H1 (cell line): ENCODE measurements around the gene ACOD1. TPM values are rescaled to one million over a fixed set of nuclear protein-coding genes. Genes with fewer than 3 reads are reported as not detected.
"Not testable (repeated sequence)": the region's sequence is repeated elsewhere in the genome, so short reads cannot be mapped to it uniquely, and the experiment has no call there.

Experiments used
- CTCF ChIA-PET: fragments of 300-600 bp; sonication (Branson Sonifier 250); formaldehyde crosslinking; loops from one replicate; lab custom pipeline; 2021; ENCODE audit not compliant: partially characterized antibody; lab: Charles Lee
- POLR2A ChIA-PET: fragments of 300-600 bp; sonication (Branson Sonifier 250); formaldehyde crosslinking; loops from one replicate; lab custom pipeline; 2021; ENCODE audit warnings: inconsistent platforms; ENCODE audit not compliant: partially characterized antibody; lab: Charles Lee
- DNase-seq, 2 experiments: peaks; one replicate each; pipeline versions ENCODE4 v3.0.0 to v3.0.0-alpha.2; 2010 to 2022; ENCODE audit warnings: low spot score in 2 of 2, low read depth in 1 of 2, mixed read lengths in 1 of 2
- FAIRE-seq: peaks from 2 replicates; lab custom pipeline; 2011; peaks lifted over from hg19 to GRCh38; lab: Jason Lieb, UNC
- H2AFZ ChIP-seq: 2 replicates; pipeline ENCODE4 v1.8.1; 2012; ENCODE audit warnings: low read length, inconsistent platforms
- H2AK5ac ChIP-seq: 2 replicates; pipeline ENCODE4 v1.6.1; 2013; ENCODE audit warnings: low read depth, low read length
- H2BK120ac ChIP-seq: replicated peaks from 2 replicates; pipeline ENCODE3; 2013; ENCODE audit warnings: low read depth, low read length, inconsistent platforms
- H2BK12ac ChIP-seq: 2 replicates; pipeline ENCODE4 v1.6.1; 2013; ENCODE audit warnings: low read depth, low read length
- H2BK15ac ChIP-seq: 2 replicates; pipeline ENCODE4 v1.6.1; 2013; ENCODE audit warnings: low read length
- H2BK20ac ChIP-seq: 2 replicates; pipeline ENCODE4 v1.6.1; 2013; ENCODE audit warnings: low read length
- H2BK5ac ChIP-seq: 2 replicates; pipeline ENCODE4 v1.6.1; 2013; ENCODE audit warnings: low read depth, low read length
- H3K14ac ChIP-seq: 2 replicates; pipeline ENCODE4 v1.6.1; 2013; ENCODE audit warnings: inconsistent platforms; ENCODE audit not compliant: insufficient read length
- H3K18ac ChIP-seq: 2 replicates; pipeline ENCODE4 v1.6.1; 2013; ENCODE audit warnings: low read length; ENCODE audit errors: extremely low read depth
- H3K23ac ChIP-seq: 2 replicates; pipeline ENCODE4 v1.6.1; 2013; ENCODE audit warnings: inconsistent platforms; ENCODE audit not compliant: insufficient read length
- H3K23me2 ChIP-seq: 2 replicates; pipeline ENCODE4 v1.6.1; 2013; ENCODE audit warnings: low read depth, low read length
- H3K27ac ChIP-seq: 2 replicates; pipeline ENCODE4 v1.6.1; 2011; ENCODE audit warnings: low read depth, low read length, inconsistent platforms
- H3K27me3 ChIP-seq, 4 experiments: replicated peaks in 1 of 4; 1 replicate in 1 of 4; 2 replicates in 3 of 4; pipeline versions ENCODE4 v1.6.1 to v1.8.1; 2011 to 2013; ENCODE audit warnings: low read length in 3 of 4, mild to moderate bottlenecking in 3 of 4, inconsistent platforms in 2 of 4, mixed read lengths in 2 of 4, moderate library complexity in 1 of 4; ENCODE audit not compliant: control insufficient read depth in 3 of 4, insufficient read depth in 3 of 4; ENCODE audit errors: extremely low read depth in 1 of 4
- H3K36me3 ChIP-seq, 4 experiments: 2 replicates each; pipeline versions ENCODE4 v1.6.1 to v1.8.1; 2011 to 2013; ENCODE audit warnings: mild to moderate bottlenecking in 4 of 4, low read length in 3 of 4, moderate library complexity in 2 of 4, control low read depth in 1 of 4, inconsistent platforms in 1 of 4; ENCODE audit not compliant: insufficient read depth in 4 of 4, control insufficient read depth in 2 of 4
- H3K4ac ChIP-seq: replicated peaks from 2 replicates; pipeline ENCODE3; 2013; ENCODE audit warnings: low read length, low read depth, mixed read lengths, inconsistent platforms; ENCODE audit not compliant: insufficient read length
- H3K4me1 ChIP-seq, 4 experiments: replicated peaks in 1 of 4; 1 replicate in 1 of 4; 2 replicates in 3 of 4; pipeline versions ENCODE4 v1.6.1 to v1.8.1; 2011 to 2013; ENCODE audit warnings: low read length in 3 of 4, inconsistent platforms in 2 of 4, mixed read lengths in 1 of 4; ENCODE audit not compliant: insufficient read depth in 4 of 4, control insufficient read depth in 3 of 4
- H3K4me2 ChIP-seq, 2 experiments: 2 replicates each; pipeline versions ENCODE4 v1.6.1 to v1.8.1; 2011 to 2013; ENCODE audit warnings: low read depth in 2 of 2, low read length in 2 of 2, control low read depth in 1 of 2, inconsistent platforms in 1 of 2, mild to moderate bottlenecking in 1 of 2; ENCODE audit not compliant: insufficient read depth in 1 of 2
- H3K4me3 ChIP-seq, 4 experiments: fragments of 200-600, 300-600 bp in 1 of 4; sonication (generic), shearing (Covaris generic), sonication (Bioruptor Twin) in 1 of 4; 2 replicates each; pipeline versions ENCODE4 v1.5.1 to v1.8.1; 2011 to 2016; ENCODE audit warnings: low read length in 4 of 4, low read depth in 3 of 4, control low read depth in 2 of 4, inconsistent platforms in 2 of 4, mild to moderate bottlenecking in 2 of 4, mixed read lengths in 1 of 4, moderate library complexity in 1 of 4; ENCODE audit not compliant: insufficient read depth in 2 of 4; ENCODE audit errors: extremely low read depth in 1 of 4
- H3K56ac ChIP-seq: replicated peaks from 2 replicates; pipeline ENCODE3; 2013; ENCODE audit warnings: low read depth, mild to moderate bottlenecking, mixed read lengths, low read length, inconsistent platforms; ENCODE audit not compliant: insufficient read length
- H3K79me1 ChIP-seq: 2 replicates; pipeline ENCODE4 v1.6.1; 2013; ENCODE audit warnings: low read depth, low read length, control low read depth
- H3K79me2 ChIP-seq, 2 experiments: 2 replicates each; pipeline versions ENCODE4 v1.6.1 to v1.8.1; 2012 to 2013; ENCODE audit warnings: low read length in 2 of 2, mild to moderate bottlenecking in 2 of 2, inconsistent platforms in 1 of 2; ENCODE audit not compliant: insufficient read depth in 2 of 2, control insufficient read depth in 1 of 2
- H3K9ac ChIP-seq, 4 experiments: replicated peaks in 1 of 4; 1 replicate in 1 of 4; 2 replicates in 3 of 4; pipeline versions ENCODE4 v1.6.1 to v1.8.1; 2011 to 2013; ENCODE audit warnings: low read depth in 3 of 4, low read length in 3 of 4, control low read depth in 2 of 4, mild to moderate bottlenecking in 2 of 4, moderate library complexity in 2 of 4, inconsistent platforms in 1 of 4; ENCODE audit errors: extremely low read depth in 1 of 4
- H3K9me3 ChIP-seq, 2 experiments: 2 replicates each; pipeline versions ENCODE4 v1.6.1 to v1.8.1; 2012 to 2013; ENCODE audit warnings: mild to moderate bottlenecking in 2 of 2, moderate library complexity in 2 of 2, control low read depth in 1 of 2, inconsistent platforms in 1 of 2, low read depth in 1 of 2, low read length in 1 of 2, mixed read lengths in 1 of 2; ENCODE audit not compliant: insufficient read depth in 2 of 2
- H4K20me1 ChIP-seq, 2 experiments: replicated peaks in 1 of 2; 2 replicates each; pipeline versions ENCODE3 to v1.8.1; 2011 to 2013; ENCODE audit warnings: inconsistent platforms in 2 of 2, low read length in 2 of 2, mild to moderate bottlenecking in 1 of 2; ENCODE audit not compliant: insufficient read depth in 2 of 2, control insufficient read depth in 1 of 2
- H4K5ac ChIP-seq: 2 replicates; pipeline ENCODE4 v1.6.1; 2013; ENCODE audit warnings: low read length, low read depth, mixed read lengths, inconsistent platforms; ENCODE audit not compliant: insufficient read length
- H4K8ac ChIP-seq: 2 replicates; pipeline ENCODE4 v1.8.0; 2013; ENCODE audit warnings: mild to moderate bottlenecking, moderate library complexity, low read length, inconsistent platforms; ENCODE audit not compliant: insufficient read depth; ENCODE audit errors: extremely low read depth
- H4K91ac ChIP-seq: replicated peaks from 2 replicates; pipeline ENCODE3; 2013; ENCODE audit warnings: low read length, mixed read lengths, inconsistent platforms; ENCODE audit not compliant: insufficient read length
- WGBS, 2 experiments: shearing (Covaris generic) in 1 of 2; methylation state at CpG; one replicate each; pipeline versions ENCODE4 v1.1.6 to v1.1.7; 2013 to 2015; ENCODE audit warnings: low lambda C conversion rate in 2 of 2, mixed read lengths in 2 of 2, inconsistent platforms in 1 of 2, low coverage in 1 of 2, missing lambda C conversion rate in 1 of 2; ENCODE audit not compliant: insufficient replicate concordance in 2 of 2, insufficient coverage in 1 of 2, insufficient read length in 1 of 2; ENCODE audit errors: extremely low coverage in 1 of 2, missing lambda C conversion rate in 1 of 2; 5-methylcytosine and 5-hydroxymethylcytosine counted together
- polyA plus RNA-seq, 7 experiments: library from polyadenylated mRNA; depleted of rRNA in 3 of 7; stranded (reverse) in 5 of 7; unstranded in 2 of 7; fragments of >200 nt in 5 of 7; fragments of 200-250 nt in 2 of 7; gene quantifications; 1 replicate in 5 of 7; 2 replicates in 1 of 7; 4 replicates in 1 of 7; pipeline versions ENCODE4 v1.2.1 to v1.2.3, GENCODE V29; 2011 to 2013; ENCODE audit warnings: missing spikeins in 2 of 7, mixed read lengths in 2 of 7
- total RNA-seq: library from RNA; stranded (reverse); fragmentation: NEBNext Ultra II Directional; extraction: Animal tissue kit (Norgen Biotek cat#: 25700); gene quantifications from 2 replicates; pipeline ENCODE4 v1.2.1, GENCODE V29; 2021

The ACOD1 gene
- total and polyA plus RNA-seq, 2 of the 8 experiments (the other 6 are each of a cell fraction or from before 2014, with no cell fraction given) = not detected

DNA sequence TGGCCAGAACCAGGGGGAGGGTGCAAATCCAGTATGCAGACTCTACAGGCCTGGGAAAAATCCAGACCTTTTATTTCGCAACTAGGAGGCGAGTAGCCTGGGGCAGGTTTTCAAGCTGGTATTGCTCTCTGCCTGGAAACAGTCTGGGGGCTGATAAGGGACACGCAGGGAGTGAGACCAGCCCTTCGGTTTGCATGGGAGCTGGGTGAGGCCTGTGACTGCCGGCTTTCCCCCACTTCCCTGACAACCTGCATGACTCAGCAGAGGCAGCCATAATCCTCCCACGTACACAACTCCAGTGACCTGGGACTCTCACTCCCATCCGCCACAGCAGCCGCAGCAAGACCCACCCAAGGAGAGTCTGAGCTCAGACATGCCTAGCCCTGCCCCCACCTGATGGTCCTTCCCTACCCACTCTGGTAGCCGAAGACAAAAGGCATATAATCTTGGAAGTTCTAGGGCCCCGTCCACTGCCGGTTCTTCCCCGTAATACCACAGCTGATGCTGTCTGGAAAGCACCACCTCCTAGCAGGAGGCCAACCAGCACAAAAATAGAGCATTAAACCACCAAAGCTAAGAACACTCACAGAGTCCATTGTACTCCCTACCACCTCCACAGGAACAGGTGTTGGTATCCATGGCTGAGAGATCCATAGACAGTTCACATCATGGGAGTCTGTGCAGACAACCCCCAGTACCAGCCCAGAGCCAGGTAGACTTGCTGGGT is 30.4 kb upstream of the ACOD1 start:
- CTCF ChIA-PET = interaction anchor here (0.6 to 1.3 kb wide), 2 partner anchors 22 to 33 kb away, joined by 3 read pairs; no protein-coding TSS in a partner anchor
- H3K27me3 ChIP-seq, H3K36me3 ChIP-seq, H3K4me1 ChIP-seq, H3K23me2 ChIP-seq, H2BK15ac ChIP-seq, H4K20me1 ChIP-seq, FAIRE-seq, H3K9ac ChIP-seq, H3K4me3 ChIP-seq, H3K4me2 ChIP-seq, DNase-seq, H3K14ac ChIP-seq, H3K79me1 ChIP-seq, H3K9me3 ChIP-seq, H2AFZ ChIP-seq, H3K4ac ChIP-seq, H2AK5ac ChIP-seq, H3K23ac ChIP-seq, H2BK12ac ChIP-seq, H4K8ac ChIP-seq, H3K56ac ChIP-seq, H3K18ac ChIP-seq, H3K27ac ChIP-seq, H4K91ac ChIP-seq, H4K5ac ChIP-seq, POLR2A ChIA-PET, H2BK120ac ChIP-seq, H2BK5ac ChIP-seq, H2BK20ac ChIP-seq, H3K79me2 ChIP-seq: not testable (repeated sequence)
- WGBS, 2 experiments = 95% methylated on average over 12 of the region's 12 CpGs; no CpG with 5 or more reads in 1 of the 2 experiments
